Upper lobe of left lung (tissue), 4 donors: ENCODE results near the gene HHAT.

Experiments
- EP300 ChIP-seq, 4 donors: sonication (generic); formaldehyde crosslinking; IDR thresholded peaks; one replicate each; pipeline ENCODE4 v1.5.1; 2017; ENCODE audit warnings: antibody characterized with exemption in 4 of 4, control low read depth in 2 of 4
- POLR2A ChIP-seq, 4 donors: fragments of 450-650 bp; IDR thresholded peaks; one replicate each; pipeline ENCODE4 v1.5.1; 2016 to 2017; ENCODE audit warnings: antibody characterized with exemption in 4 of 4, mild to moderate bottlenecking in 2 of 4
- POLR2AphosphoS5 ChIP-seq, 2 donors: sonication (generic); formaldehyde crosslinking; IDR thresholded peaks; one replicate each; pipeline ENCODE4 v1.5.1; 2017; ENCODE audit warnings: antibody characterized with exemption in 2 of 2
- TF ChIP-seq, protein P1 (sequence below), 6 experiments: fragments of 450-650 bp in 4 of 6; fragments of 200-600 bp in 2 of 6; sonication (generic) in 2 of 6; IDR thresholded peaks; one replicate each; pipeline ENCODE4 v1.5.1; 2016 to 2019; ENCODE audit warnings: antibody characterized with exemption in 6 of 6

GRCh38 chr1:210496063-210496462 lies 167.4 kb downstream of the HHAT start:
- TF ChIP-seq, protein P1, sequence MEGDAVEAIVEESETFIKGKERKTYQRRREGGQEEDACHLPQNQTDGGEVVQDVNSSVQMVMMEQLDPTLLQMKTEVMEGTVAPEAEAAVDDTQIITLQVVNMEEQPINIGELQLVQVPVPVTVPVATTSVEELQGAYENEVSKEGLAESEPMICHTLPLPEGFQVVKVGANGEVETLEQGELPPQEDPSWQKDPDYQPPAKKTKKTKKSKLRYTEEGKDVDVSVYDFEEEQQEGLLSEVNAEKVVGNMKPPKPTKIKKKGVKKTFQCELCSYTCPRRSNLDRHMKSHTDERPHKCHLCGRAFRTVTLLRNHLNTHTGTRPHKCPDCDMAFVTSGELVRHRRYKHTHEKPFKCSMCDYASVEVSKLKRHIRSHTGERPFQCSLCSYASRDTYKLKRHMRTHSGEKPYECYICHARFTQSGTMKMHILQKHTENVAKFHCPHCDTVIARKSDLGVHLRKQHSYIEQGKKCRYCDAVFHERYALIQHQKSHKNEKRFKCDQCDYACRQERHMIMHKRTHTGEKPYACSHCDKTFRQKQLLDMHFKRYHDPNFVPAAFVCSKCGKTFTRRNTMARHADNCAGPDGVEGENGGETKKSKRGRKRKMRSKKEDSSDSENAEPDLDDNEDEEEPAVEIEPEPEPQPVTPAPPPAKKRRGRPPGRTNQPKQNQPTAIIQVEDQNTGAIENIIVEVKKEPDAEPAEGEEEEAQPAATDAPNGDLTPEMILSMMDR (IDR thresholded peaks at IDR 0.05), result no peak
- TF ChIP-seq POLR2A (IDR thresholded peaks at IDR 0.05) (no peak), EP300 (IDR thresholded peaks at IDR 0.05) (no peak), POLR2AphosphoS5 (IDR thresholded peaks at IDR 0.05) (no peak)
